ENCODE results near the gene CDIP1.

DNA sequence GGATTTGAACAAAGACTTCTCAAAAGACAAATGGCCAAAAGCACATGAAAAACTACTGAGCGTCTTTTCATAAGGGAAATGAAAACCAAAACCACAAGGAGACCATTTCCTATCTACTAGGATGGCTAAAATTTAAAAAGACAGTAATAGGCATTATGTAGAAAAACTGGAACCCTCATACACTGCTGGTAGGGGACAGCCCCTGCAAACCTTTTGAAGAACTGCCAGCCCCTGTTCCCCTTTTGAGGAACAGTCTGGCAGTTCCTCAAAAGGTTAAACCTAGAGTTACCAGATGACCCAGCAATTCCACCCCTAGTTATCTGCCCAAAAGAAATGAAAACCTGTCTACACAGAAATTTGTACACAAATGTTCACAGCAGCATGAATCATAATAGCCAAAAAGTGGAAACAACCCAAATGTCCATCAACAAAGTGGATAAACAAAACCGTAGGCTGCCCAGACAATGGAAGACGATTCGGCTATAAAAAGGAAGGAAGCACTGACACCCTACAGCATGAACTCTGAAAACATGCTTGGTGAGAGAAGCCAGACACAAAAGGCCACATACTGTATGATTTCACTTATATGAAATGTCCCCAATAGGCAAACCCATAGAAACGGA is 22.9 kb downstream of the CDIP1 start:
- TF ChIP-seq, protein P1, sequence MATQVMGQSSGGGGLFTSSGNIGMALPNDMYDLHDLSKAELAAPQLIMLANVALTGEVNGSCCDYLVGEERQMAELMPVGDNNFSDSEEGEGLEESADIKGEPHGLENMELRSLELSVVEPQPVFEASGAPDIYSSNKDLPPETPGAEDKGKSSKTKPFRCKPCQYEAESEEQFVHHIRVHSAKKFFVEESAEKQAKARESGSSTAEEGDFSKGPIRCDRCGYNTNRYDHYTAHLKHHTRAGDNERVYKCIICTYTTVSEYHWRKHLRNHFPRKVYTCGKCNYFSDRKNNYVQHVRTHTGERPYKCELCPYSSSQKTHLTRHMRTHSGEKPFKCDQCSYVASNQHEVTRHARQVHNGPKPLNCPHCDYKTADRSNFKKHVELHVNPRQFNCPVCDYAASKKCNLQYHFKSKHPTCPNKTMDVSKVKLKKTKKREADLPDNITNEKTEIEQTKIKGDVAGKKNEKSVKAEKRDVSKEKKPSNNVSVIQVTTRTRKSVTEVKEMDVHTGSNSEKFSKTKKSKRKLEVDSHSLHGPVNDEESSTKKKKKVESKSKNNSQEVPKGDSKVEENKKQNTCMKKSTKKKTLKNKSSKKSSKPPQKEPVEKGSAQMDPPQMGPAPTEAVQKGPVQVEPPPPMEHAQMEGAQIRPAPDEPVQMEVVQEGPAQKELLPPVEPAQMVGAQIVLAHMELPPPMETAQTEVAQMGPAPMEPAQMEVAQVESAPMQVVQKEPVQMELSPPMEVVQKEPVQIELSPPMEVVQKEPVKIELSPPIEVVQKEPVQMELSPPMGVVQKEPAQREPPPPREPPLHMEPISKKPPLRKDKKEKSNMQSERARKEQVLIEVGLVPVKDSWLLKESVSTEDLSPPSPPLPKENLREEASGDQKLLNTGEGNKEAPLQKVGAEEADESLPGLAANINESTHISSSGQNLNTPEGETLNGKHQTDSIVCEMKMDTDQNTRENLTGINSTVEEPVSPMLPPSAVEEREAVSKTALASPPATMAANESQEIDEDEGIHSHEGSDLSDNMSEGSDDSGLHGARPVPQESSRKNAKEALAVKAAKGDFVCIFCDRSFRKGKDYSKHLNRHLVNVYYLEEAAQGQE (IDR thresholded peaks at IDR 0.05; ENCODE audit: unreplicated experiment): no peak
- TF ChIP-seq POLR2AphosphoS5 (IDR thresholded peaks at IDR 0.05; ENCODE audit: low read depth) (no peak), CREB1 (CRISPR knock-in tag; IDR thresholded peaks at IDR 0.05; ENCODE audit: low read depth) (no peak), EZH2 (IDR thresholded peaks at IDR 0.05; ENCODE audit: low read depth, unreplicated experiment) (no peak), JUNB (IDR thresholded peaks at IDR 0.05; ENCODE audit: unreplicated experiment) (no peak), EZH2phosphoT487 (IDR thresholded peaks at IDR 0.05; ENCODE audit: unreplicated experiment) (no peak), ZNF114 (CRISPR knock-in tag; IDR thresholded peaks at IDR 0.05) (no peak), NANOG (IDR thresholded peaks at IDR 0.05; ENCODE audit: borderline replicate concordance) (no peak), STAT1 (IDR thresholded peaks at IDR 0.05; ENCODE audit: unreplicated experiment) (no peak)
- TF ChIP-seq, protein P2, sequence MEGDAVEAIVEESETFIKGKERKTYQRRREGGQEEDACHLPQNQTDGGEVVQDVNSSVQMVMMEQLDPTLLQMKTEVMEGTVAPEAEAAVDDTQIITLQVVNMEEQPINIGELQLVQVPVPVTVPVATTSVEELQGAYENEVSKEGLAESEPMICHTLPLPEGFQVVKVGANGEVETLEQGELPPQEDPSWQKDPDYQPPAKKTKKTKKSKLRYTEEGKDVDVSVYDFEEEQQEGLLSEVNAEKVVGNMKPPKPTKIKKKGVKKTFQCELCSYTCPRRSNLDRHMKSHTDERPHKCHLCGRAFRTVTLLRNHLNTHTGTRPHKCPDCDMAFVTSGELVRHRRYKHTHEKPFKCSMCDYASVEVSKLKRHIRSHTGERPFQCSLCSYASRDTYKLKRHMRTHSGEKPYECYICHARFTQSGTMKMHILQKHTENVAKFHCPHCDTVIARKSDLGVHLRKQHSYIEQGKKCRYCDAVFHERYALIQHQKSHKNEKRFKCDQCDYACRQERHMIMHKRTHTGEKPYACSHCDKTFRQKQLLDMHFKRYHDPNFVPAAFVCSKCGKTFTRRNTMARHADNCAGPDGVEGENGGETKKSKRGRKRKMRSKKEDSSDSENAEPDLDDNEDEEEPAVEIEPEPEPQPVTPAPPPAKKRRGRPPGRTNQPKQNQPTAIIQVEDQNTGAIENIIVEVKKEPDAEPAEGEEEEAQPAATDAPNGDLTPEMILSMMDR (conservative IDR thresholded peaks at IDR 0.05; ENCODE audit: low read depth in 2 of 2): no peak
- TF ChIP-seq, protein P3, sequence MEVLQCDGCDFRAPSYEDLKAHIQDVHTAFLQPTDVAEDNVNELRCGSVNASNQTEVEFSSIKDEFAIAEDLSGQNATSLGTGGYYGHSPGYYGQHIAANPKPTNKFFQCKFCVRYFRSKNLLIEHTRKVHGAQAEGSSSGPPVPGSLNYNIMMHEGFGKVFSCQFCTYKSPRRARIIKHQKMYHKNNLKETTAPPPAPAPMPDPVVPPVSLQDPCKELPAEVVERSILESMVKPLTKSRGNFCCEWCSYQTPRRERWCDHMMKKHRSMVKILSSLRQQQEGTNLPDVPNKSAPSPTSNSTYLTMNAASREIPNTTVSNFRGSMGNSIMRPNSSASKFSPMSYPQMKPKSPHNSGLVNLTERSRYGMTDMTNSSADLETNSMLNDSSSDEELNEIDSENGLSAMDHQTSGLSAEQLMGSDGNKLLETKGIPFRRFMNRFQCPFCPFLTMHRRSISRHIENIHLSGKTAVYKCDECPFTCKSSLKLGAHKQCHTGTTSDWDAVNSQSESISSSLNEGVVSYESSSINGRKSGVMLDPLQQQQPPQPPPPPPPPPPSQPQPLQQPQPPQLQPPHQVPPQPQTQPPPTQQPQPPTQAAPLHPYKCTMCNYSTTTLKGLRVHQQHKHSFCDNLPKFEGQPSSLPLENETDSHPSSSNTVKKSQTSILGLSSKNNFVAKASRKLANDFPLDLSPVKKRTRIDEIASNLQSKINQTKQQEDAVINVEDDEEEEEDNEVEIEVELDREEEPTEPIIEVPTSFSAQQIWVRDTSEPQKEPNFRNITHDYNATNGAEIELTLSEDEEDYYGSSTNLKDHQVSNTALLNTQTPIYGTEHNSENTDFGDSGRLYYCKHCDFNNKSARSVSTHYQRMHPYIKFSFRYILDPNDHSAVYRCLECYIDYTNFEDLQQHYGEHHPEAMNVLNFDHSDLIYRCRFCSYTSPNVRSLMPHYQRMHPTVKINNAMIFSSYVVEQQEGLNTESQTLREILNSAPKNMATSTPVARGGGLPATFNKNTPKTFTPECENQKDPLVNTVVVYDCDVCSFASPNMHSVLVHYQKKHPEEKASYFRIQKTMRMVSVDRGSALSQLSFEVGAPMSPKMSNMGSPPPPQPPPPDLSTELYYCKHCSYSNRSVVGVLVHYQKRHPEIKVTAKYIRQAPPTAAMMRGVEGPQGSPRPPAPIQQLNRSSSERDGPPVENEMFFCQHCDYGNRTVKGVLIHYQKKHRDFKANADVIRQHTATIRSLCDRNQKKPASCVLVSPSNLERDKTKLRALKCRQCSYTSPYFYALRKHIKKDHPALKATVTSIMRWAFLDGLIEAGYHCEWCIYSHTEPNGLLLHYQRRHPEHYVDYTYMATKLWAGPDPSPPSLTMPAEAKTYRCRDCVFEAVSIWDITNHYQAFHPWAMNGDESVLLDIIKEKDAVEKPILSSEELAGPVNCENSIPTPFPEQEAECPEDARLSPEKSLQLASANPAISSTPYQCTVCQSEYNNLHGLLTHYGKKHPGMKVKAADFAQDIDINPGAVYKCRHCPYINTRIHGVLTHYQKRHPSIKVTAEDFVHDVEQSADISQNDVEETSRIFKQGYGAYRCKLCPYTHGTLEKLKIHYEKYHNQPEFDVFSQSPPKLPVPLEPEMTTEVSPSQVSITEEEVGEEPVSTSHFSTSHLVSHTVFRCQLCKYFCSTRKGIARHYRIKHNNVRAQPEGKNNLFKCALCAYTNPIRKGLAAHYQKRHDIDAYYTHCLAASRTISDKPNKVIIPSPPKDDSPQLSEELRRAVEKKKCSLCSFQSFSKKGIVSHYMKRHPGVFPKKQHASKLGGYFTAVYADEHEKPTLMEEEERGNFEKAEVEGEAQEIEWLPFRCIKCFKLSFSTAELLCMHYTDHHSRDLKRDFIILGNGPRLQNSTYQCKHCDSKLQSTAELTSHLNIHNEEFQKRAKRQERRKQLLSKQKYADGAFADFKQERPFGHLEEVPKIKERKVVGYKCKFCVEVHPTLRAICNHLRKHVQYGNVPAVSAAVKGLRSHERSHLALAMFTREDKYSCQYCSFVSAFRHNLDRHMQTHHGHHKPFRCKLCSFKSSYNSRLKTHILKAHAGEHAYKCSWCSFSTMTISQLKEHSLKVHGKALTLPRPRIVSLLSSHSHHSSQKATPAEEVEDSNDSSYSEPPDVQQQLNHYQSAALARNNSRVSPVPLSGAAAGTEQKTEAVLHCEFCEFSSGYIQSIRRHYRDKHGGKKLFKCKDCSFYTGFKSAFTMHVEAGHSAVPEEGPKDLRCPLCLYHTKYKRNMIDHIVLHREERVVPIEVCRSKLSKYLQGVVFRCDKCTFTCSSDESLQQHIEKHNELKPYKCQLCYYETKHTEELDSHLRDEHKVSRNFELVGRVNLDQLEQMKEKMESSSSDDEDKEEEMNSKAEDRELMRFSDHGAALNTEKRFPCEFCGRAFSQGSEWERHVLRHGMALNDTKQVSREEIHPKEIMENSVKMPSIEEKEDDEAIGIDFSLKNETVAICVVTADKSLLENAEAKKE (CRISPR knock-in tag; IDR thresholded peaks at IDR 0.05): no peak
- TF ChIP-seq, protein P4, sequence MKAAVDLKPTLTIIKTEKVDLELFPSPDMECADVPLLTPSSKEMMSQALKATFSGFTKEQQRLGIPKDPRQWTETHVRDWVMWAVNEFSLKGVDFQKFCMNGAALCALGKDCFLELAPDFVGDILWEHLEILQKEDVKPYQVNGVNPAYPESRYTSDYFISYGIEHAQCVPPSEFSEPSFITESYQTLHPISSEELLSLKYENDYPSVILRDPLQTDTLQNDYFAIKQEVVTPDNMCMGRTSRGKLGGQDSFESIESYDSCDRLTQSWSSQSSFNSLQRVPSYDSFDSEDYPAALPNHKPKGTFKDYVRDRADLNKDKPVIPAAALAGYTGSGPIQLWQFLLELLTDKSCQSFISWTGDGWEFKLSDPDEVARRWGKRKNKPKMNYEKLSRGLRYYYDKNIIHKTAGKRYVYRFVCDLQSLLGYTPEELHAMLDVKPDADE (IDR thresholded peaks at IDR 0.05): no peak
